Measurements from ENCODE around the gene ANKRD23. TPM values are rescaled to one million over a fixed set of nuclear protein-coding genes. Genes with fewer than 3 reads are reported as not detected.

ANKRD23 gene
- total RNA-seq, 1 experiment from 2014 or later = 7.5 TPM

GRCh38 chr2:96870626-96871255 is 26.9 kb upstream of the ANKRD23 start:
- intact Hi-C loops (cut with micrococcal nuclease; ENCODE audit: unreplicated experiment) = no loop called here
- Mint-ChIP-seq H3K27ac (ENCODE audit: unreplicated experiment) (peak overlapping the region; percentile 33), H3K27me3 (ENCODE audit: unreplicated experiment) (peaks cover 7% of the 10 kb centered on the region), H3K4me1 (ENCODE audit: low read depth, unreplicated experiment) (no peaks in the 10 kb centered on the region), H3K4me3 (ENCODE audit: low read depth, unreplicated experiment) (peak overlapping the region; percentile 68), H3K36me3 (ENCODE audit: insufficient read depth, unreplicated experiment) (peaks cover 43% of the 10 kb centered on the region), H3K9me3 (ENCODE audit: low read depth, unreplicated experiment) (no peaks in the 10 kb centered on the region)
- DNase-seq = no peak
- no peak for TF ChIP-seq CTCF (IDR thresholded peaks at IDR 0.05; ENCODE audit: unreplicated experiment)
- BruUV-seq (replicated peaks) = TSS peak; percentile 24
- CTCF ChIA-PET = no interaction called here

GRCh38 chr2:96869822-96870625 is 26.2 kb upstream of the ANKRD23 start, which contains the start of gene SEMA4C:
SEMA4C (minus strand) TSS chr2:96870080; CDS start chr2:96867886, 2,194 bp downstream.
- Mint-ChIP-seq H3K9me3 (ENCODE audit: low read depth, unreplicated experiment) (no peaks in the 10 kb centered on the region), H3K27me3 (ENCODE audit: unreplicated experiment) (no peaks in the 10 kb centered on the region), H3K27ac (ENCODE audit: unreplicated experiment) (peak within 1 kb of the TSS; percentile 33), H3K4me1 (ENCODE audit: low read depth, unreplicated experiment) (no peaks in the 10 kb centered on the region), H3K36me3 (ENCODE audit: insufficient read depth, unreplicated experiment) (peaks cover 46% of the 10 kb centered on the region), H3K4me3 (ENCODE audit: low read depth, unreplicated experiment) (peak within 1 kb of the TSS; percentile 81)
- intact Hi-C loops (cut with micrococcal nuclease; ENCODE audit: unreplicated experiment) = no loop called here
- no peak for TF ChIP-seq CTCF (IDR thresholded peaks at IDR 0.05; ENCODE audit: unreplicated experiment)
- BruUV-seq (replicated peaks) = no TSS peak
- CTCF ChIA-PET = no interaction called here
- DNase-seq = peak; percentile 58

GRCh38 chr2:96869281-96869821 is 25.5 kb upstream of the ANKRD23 start:
- H3K4me1 Mint-ChIP-seq (ENCODE audit: low read depth, unreplicated experiment) = no peaks in the 10 kb centered on the region
- H3K27me3 Mint-ChIP-seq (ENCODE audit: unreplicated experiment) = no peaks in the 10 kb centered on the region
- intact Hi-C loops (cut with micrococcal nuclease; ENCODE audit: unreplicated experiment) = no loop called here
- peak overlapping the region; percentile 81 for H3K4me3 Mint-ChIP-seq (ENCODE audit: low read depth, unreplicated experiment)
- peaks cover 46% of the 10 kb centered on the region for H3K36me3 Mint-ChIP-seq (ENCODE audit: insufficient read depth, unreplicated experiment)
- BruUV-seq (replicated peaks) = no TSS peak
- TF ChIP-seq CTCF (IDR thresholded peaks at IDR 0.05; ENCODE audit: unreplicated experiment) = peak; percentile 8
- peak; percentile 58 for DNase-seq
- H3K9me3 Mint-ChIP-seq (ENCODE audit: low read depth, unreplicated experiment) = no peaks in the 10 kb centered on the region
- CTCF ChIA-PET = interaction anchor here (1.3 to 1.4 kb wide), 3 partner anchors 11 to 26 kb away, joined by 5 to 23 read pairs (median 7); partner anchors contain the start of gene ANKRD39
- H3K27ac Mint-ChIP-seq (ENCODE audit: unreplicated experiment) = no peak overlapping the region

- peak; percentile 81 for TF ChIP-seq CTCF (IDR thresholded peaks at IDR 0.05; ENCODE audit: unreplicated experiment)
- H3K4me3 Mint-ChIP-seq (ENCODE audit: low read depth, unreplicated experiment) = peak overlapping the region; percentile 81
- peaks cover 46% of the 10 kb centered on the region for H3K36me3 Mint-ChIP-seq (ENCODE audit: insufficient read depth, unreplicated experiment)
- peak; percentile 85 for DNase-seq
- H3K27me3 Mint-ChIP-seq (ENCODE audit: unreplicated experiment) = no peaks in the 10 kb centered on the region
- no peaks in the 10 kb centered on the region for H3K4me1 Mint-ChIP-seq (ENCODE audit: low read depth, unreplicated experiment)
- CTCF ChIA-PET = interaction anchor here (0.6 to 1.4 kb wide), 4 partner anchors 10 to 340 kb away, joined by 4 to 23 read pairs (median 6); partner anchors contain the start of gene ANKRD39
- H3K27ac Mint-ChIP-seq (ENCODE audit: unreplicated experiment) = peak overlapping the region; percentile 52
- intact Hi-C loops (cut with micrococcal nuclease; ENCODE audit: unreplicated experiment) = no loop called here
- H3K9me3 Mint-ChIP-seq (ENCODE audit: low read depth, unreplicated experiment) = no peaks in the 10 kb centered on the region
- no TSS peak for BruUV-seq (replicated peaks)
These were observed 24.9 kb upstream of the ANKRD23 start for GRCh38 chr2:96868555-96869280.
